K562 (cell line): ENCODE results near the gene STAB1. TPM values are rescaled to one million over a fixed set of nuclear protein-coding genes. Genes with fewer than 3 reads are reported as not detected.

ENCODE experiments used
- ATAC-seq: fragments of 200-7000 bp; cut with Tn5 transposase; 3 replicates; pipeline ENCODE4 v1.9.1; 2020; ENCODE audit warnings: moderate library complexity
- BruUV-seq: library from RNA; stranded (reverse); fragments of 400-500 nt; replicated peaks from 2 replicates; lab custom pipeline; 2021; lab: Mats Ljungman, UMichigan
- CTCF ChIA-PET: fragments of 300-600 bp; formaldehyde crosslinking; extraction: SDS; loops from one replicate; lab custom pipeline; 2021; ENCODE audit warnings: low intra/inter-chr PET ratio; lab: Yijun Ruan, JAX
- POLR2A ChIA-PET: fragments of 300-600, 350-650 bp; sonication (Branson Sonifier 250); formaldehyde crosslinking; extraction: SDS; loops from one replicate; lab custom pipeline; 2021; ENCODE audit warnings: antibody characterized with exemption, inconsistent platforms; lab: Yijun Ruan, JAX
- DNase-seq, 4 experiments: peaks; one replicate each; pipeline versions ENCODE4 v3.0.0 to v3.0.0-alpha.2; 2011 to 2018; ENCODE audit warnings: low spot score in 3 of 4, mixed read lengths in 3 of 4; ENCODE audit errors: extremely low read depth in 1 of 4
- FAIRE-seq: peaks from 2 replicates; lab custom pipeline; 2011; peaks lifted over from hg19 to GRCh38; lab: Jason Lieb, UNC
- H2AFZ ChIP-seq: 2 replicates; pipeline ENCODE4 v1.6.0; 2011; ENCODE audit warnings: low read depth, low read length, control low read depth, inconsistent platforms
- H3K27ac ChIP-seq: fragments of 200-600 bp; 3 replicates; pipeline ENCODE4 v1.8.0; 2011; ENCODE audit warnings: low read depth, mild to moderate bottlenecking, control low read depth, inconsistent platforms, low read length, moderate library complexity, mixed read lengths; ENCODE audit errors: extremely low read depth
- H3K27me3 ChIP-seq, 2 experiments: fragments of 300-600 bp in 1 of 2; 2 replicates in 1 of 2; 3 replicates in 1 of 2; pipeline versions ENCODE4 v1.6.0 to v1.8.0; 2011; ENCODE audit warnings: inconsistent platforms in 2 of 2, low read length in 2 of 2, mild to moderate bottlenecking in 1 of 2, mixed read lengths in 1 of 2, moderate library complexity in 1 of 2; ENCODE audit not compliant: control insufficient read depth in 2 of 2, insufficient read depth in 2 of 2
- H3K36me3 ChIP-seq: fragments of 300-600 bp; 3 replicates; pipeline ENCODE4 v1.8.0; 2011; ENCODE audit warnings: mild to moderate bottlenecking, low read length, inconsistent platforms; ENCODE audit not compliant: control insufficient read depth, insufficient read depth
- H3K4me1 ChIP-seq, 2 experiments: fragments of 200-600 bp in 1 of 2; replicated peaks in 1 of 2; 2 replicates in 1 of 2; 3 replicates in 1 of 2; pipeline versions ENCODE4 v1.5.1 to v1.8.0; 2011; ENCODE audit warnings: inconsistent platforms in 2 of 2, low read length in 2 of 2, mild to moderate bottlenecking in 1 of 2, mixed read lengths in 1 of 2, moderate library complexity in 1 of 2; ENCODE audit not compliant: control insufficient read depth in 2 of 2, insufficient read depth in 2 of 2
- H3K4me2 ChIP-seq: 2 replicates; pipeline ENCODE4 v1.6.1; 2011; ENCODE audit warnings: low read length, control low read depth, inconsistent platforms, mixed read lengths; ENCODE audit not compliant: insufficient read depth
- H3K4me3 ChIP-seq: fragments of 200-600 bp; sonication (generic), shearing (Covaris generic); 2 replicates; pipeline ENCODE4 v1.5.1; 2016; ENCODE audit warnings: control low read depth, inconsistent platforms
- H3K79me2 ChIP-seq: fragments of 200-600 bp; 3 replicates; pipeline ENCODE4 v1.8.0; 2011; ENCODE audit warnings: low read length, inconsistent platforms; ENCODE audit not compliant: control insufficient read depth, insufficient read depth
- H3K9ac ChIP-seq, 2 experiments: 2 replicates each; pipeline versions ENCODE4 v1.6.0 to v1.6.1; 2011; ENCODE audit warnings: low read depth in 2 of 2, low read length in 2 of 2, control low read depth in 1 of 2, inconsistent platforms in 1 of 2, mild to moderate bottlenecking in 1 of 2, mixed read lengths in 1 of 2; ENCODE audit not compliant: insufficient read depth in 1 of 2
- H3K9me1 ChIP-seq: one replicate; pipeline ENCODE4 v1.6.0; 2011; ENCODE audit warnings: inconsistent platforms, mild to moderate bottlenecking, low read length, moderate library complexity; ENCODE audit not compliant: control insufficient read depth, insufficient read depth
- H3K9me3 ChIP-seq: replicated peaks from 2 replicates; pipeline ENCODE4 v1.5.1; 2011; ENCODE audit warnings: low read depth, low read length, inconsistent platforms; ENCODE audit not compliant: control insufficient read depth, insufficient read depth
- H4K20me1 ChIP-seq: replicated peaks from 2 replicates; pipeline ENCODE4 v1.6.1; 2011; ENCODE audit warnings: low read length, inconsistent platforms, mixed read lengths; ENCODE audit not compliant: control insufficient read depth, insufficient read depth
- CBX1 ChIP-seq: sonication (generic); IDR thresholded peaks from 2 replicates; pipeline ENCODE4 v1.6.1; 2016; ENCODE audit warnings: antibody characterized with exemption, low read depth, mild to moderate bottlenecking
- CBX2 ChIP-seq: fragments of 200-600 bp; sonication (generic); IDR thresholded peaks from one replicate; pipeline ENCODE4 v1.6.1; 2012; ENCODE audit warnings: mild to moderate bottlenecking, low read length, inconsistent platforms; ENCODE audit not compliant: insufficient read depth, poor library complexity, severe bottlenecking
- CXXC5 ChIP-seq: fragments of 250-450 bp; sonication (Bioruptor Pico); IDR thresholded peaks from 2 replicates; pipeline ENCODE4 v1.8.0; 2022; ENCODE audit warnings: inconsistent platforms, mild to moderate bottlenecking, moderate library complexity
- E2F5 ChIP-seq: sonication (generic); formaldehyde crosslinking; IDR thresholded peaks from 2 replicates; pipeline ENCODE4 v1.8.0; 2022; ENCODE audit warnings: mild to moderate bottlenecking, missing genetic modification reagents
- GTF2A2 ChIP-seq: IDR thresholded peaks from 2 replicates; pipeline ENCODE4 v1.6.1; 2016; ENCODE audit warnings: mild to moderate bottlenecking, missing genetic modification characterization, missing compliant biosample characterization
- HIVEP1 ChIP-seq: fragments of 250-450 bp; sonication (Bioruptor Pico); IDR thresholded peaks from 2 replicates; pipeline ENCODE4 v1.4.0; 2020; ENCODE audit warnings: mild to moderate bottlenecking
- ID3 ChIP-seq, 2 experiments: fragments of 250-450 bp in 1 of 2; fragments of 450-650 bp in 1 of 2; sonication (Bioruptor Pico) in 1 of 2; IDR thresholded peaks; 2 replicates each; pipeline versions ENCODE4 v1.6.1 to v1.8.0; 2016 to 2021; ENCODE audit warnings: mild to moderate bottlenecking in 2 of 2, moderate library complexity in 2 of 2, missing compliant biosample characterization in 1 of 2, missing genetic modification characterization in 1 of 2
- MCM2 ChIP-seq: fragments of 450-650 bp; IDR thresholded peaks from 2 replicates; pipeline ENCODE4 v1.6.1; 2017; ENCODE audit warnings: low read depth, mild to moderate bottlenecking
- NONO ChIP-seq, 2 experiments: fragments of 200-400 bp in 1 of 2; fragments of 450-650 bp in 1 of 2; formaldehyde crosslinking in 1 of 2; IDR thresholded peaks; 2 replicates each; pipeline ENCODE4 v1.6.1; 2017; ENCODE audit warnings: low read depth in 2 of 2, mild to moderate bottlenecking in 2 of 2, moderate library complexity in 2 of 2, low read length in 1 of 2
- SRSF9 ChIP-seq: fragments of 200-400 bp; formaldehyde crosslinking; IDR thresholded peaks from 2 replicates; pipeline ENCODE4 v1.6.1; 2017; ENCODE audit warnings: low read depth, low read length, borderline replicate concordance
- U2AF1 ChIP-seq: fragments of 200-400 bp; formaldehyde crosslinking; optimal IDR thresholded peaks from 2 replicates; pipeline ENCODE3; 2017; ENCODE audit warnings: mild to moderate bottlenecking, low read depth, low read length, moderate library complexity
- ZNF232 ChIP-seq: sonication (generic); formaldehyde crosslinking; IDR thresholded peaks from 2 replicates; pipeline ENCODE4 v1.8.0; 2022; ENCODE audit warnings: mild to moderate bottlenecking, missing genetic modification reagents
- ZNF347 ChIP-seq: fragments of 450-650 bp; formaldehyde crosslinking; IDR thresholded peaks from 2 replicates; pipeline ENCODE4 v1.4.0; 2020; ENCODE audit warnings: low read depth, mild to moderate bottlenecking, moderate library complexity
- ZNF740 ChIP-seq, 3 experiments: fragments of 200-800 bp in 1 of 3; sonication (Bioruptor generic) in 1 of 3; sonication (generic) in 1 of 3; formaldehyde crosslinking in 1 of 3; IDR thresholded peaks; 2 replicates each; pipeline versions ENCODE4 v1.6.1 to v1.8.0; 2016 to 2022; ENCODE audit warnings: mild to moderate bottlenecking in 2 of 3, missing compliant biosample characterization in 2 of 3, missing genetic modification characterization in 2 of 3, missing genetic modification reagents in 1 of 3
- ZNF780A ChIP-seq: fragments of 250-450 bp; sonication (Bioruptor Pico); IDR thresholded peaks from 2 replicates; pipeline ENCODE4 v1.5.0; 2021; ENCODE audit warnings: mild to moderate bottlenecking
- ZZZ3 ChIP-seq: fragments of 450-650 bp; IDR thresholded peaks from 2 replicates; pipeline ENCODE4 v1.6.1; 2016; ENCODE audit warnings: antibody characterized with exemption, mild to moderate bottlenecking, moderate library complexity
- WGBS: fragments of 100-300 bp; shearing (Covaris generic); methylation state at CpG from one replicate; pipeline ENCODE4 v1.1.6; 2016; ENCODE audit warnings: low coverage, mixed read lengths; ENCODE audit not compliant: insufficient coverage; ENCODE audit errors: missing lambda C conversion rate; 5-methylcytosine and 5-hydroxymethylcytosine counted together
- in situ Hi-C: fragments of 300-500 bp; cut with MboI; formaldehyde crosslinking; loops from 4 replicates; pipeline ENCODE4 v1.15.0; 2018; ENCODE audit warnings: inconsistent platforms, mixed read lengths
- intact Hi-C: fragments of 100-400 bp; cut with micrococcal nuclease; formaldehyde crosslinking; loops from 2 replicates; pipeline ENCODE4 v1.14.2; 2022
- polyA plus RNA-seq, 8 experiments: library from polyadenylated mRNA; depleted of rRNA in 4 of 8; stranded (reverse) in 5 of 8; unstranded in 3 of 8; fragments of >200 nt; fragmentation: Nextera tagmentation in 2 of 8; fragmentation: Illumina TruSeq in 1 of 8; extraction: Ambion mirVana in 2 of 8; extraction: Trizol in 1 of 8; gene quantifications; 2 replicates each; pipeline versions ENCODE4 v1.2.1 to v1.2.3, GENCODE V29; 2011 to 2014; ENCODE audit warnings: inconsistent platforms in 1 of 8, missing spikeins in 1 of 8
- total RNA-seq, 7 experiments: library from RNA; depleted of rRNA in 6 of 7; stranded (reverse); fragments of >200 nt in 6 of 7; fragmentation: Illumina TruSeq in 2 of 7; extraction: Trizol in 2 of 7; gene quantifications; 2 replicates each; pipeline versions ENCODE4 v1.2.1 to v1.2.3, GENCODE V29; 2011 to 2021; ENCODE audit warnings: low replicate concordance in 1 of 7

STAB1 gene
- total and polyA plus RNA-seq, 9 of the 15 experiments (the other 6 are each of a cell fraction or from before 2014, with no cell fraction given), result 0.20 to 3.9 (median 1.2) TPM

GRCh38 chr3:52503788-52504424 lies 8.8 kb downstream of the STAB1 start (continued):
- TF ChIP-seq ZNF740 (CRISPR knock-in tag; IDR thresholded peaks at IDR 0.05) (peak; percentile 86), ZNF740 (tag; IDR thresholded peaks at IDR 0.05) (0 out of 4 replicates have a peak, but pooled peaks of 1 of the 2 experiments have one; percentile 50), U2AF1 (no peak)

DNA sequence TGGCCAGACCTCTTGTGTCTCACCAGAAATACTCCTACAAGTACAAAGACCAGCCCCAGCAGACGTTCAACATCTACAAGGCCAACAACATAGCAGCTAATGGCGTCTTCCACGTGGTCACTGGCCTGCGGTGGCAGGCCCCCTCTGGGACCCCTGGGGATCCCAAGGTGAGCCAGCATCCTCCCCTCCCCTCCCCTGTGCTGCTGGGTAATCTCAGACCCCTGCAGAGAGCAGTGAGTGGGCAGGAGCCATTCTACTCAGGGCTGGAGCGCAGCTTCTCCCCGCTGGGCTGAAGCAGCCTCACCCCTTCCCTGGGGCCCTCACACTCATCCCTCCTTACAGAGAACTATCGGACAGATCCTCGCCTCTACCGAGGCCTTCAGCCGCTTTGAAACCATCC lies 9.8 kb downstream of the STAB1 start:
- Histone ChIP-seq H4K20me1 (no peaks in the 10 kb centered on the region), H3K9ac (peak overlapping the region in 1 of 2 experiments; percentile 64; a peak in 2 of 4 replicates), H3K9me3 (no peaks in the 10 kb centered on the region), H3K27ac (no peak overlapping the region), H3K36me3 (no peaks in the 10 kb centered on the region), H3K27me3 (peaks cover 0 to 5% of the 10 kb centered on the region in 2 experiments; a peak in 1 of 5 replicates), H3K4me2 (no peak overlapping the region), H3K79me2 (no peaks in the 10 kb centered on the region), H3K4me1 (peaks cover 0 to 46% of the 10 kb centered on the region in 2 experiments; a peak in 2 of 5 replicates), H3K9me1 (no peaks in the 10 kb centered on the region), H2AFZ (no peak overlapping the region), H3K4me3 (no peak overlapping the region)
- 7% methylated on average over 5 of the region's 10 CpGs for WGBS
- POLR2A ChIA-PET, result interaction anchor here (0.6 to 1.5 kb wide), 5 partner anchors 11 to 80 kb away, joined by 3 to 5 read pairs (median 4); no protein-coding TSS in a partner anchor
- FAIRE-seq (no peak), DNase-seq (no peak), ATAC-seq (no peak)
- intact Hi-C loops, result no loop called here
- BruUV-seq, result no TSS peak
- in situ Hi-C loops, result no loop called here
- CTCF ChIA-PET, result no interaction called here
- TF ChIP-seq ZZZ3, result no peak
- no peak for TF ChIP-seq ZNF232 (CRISPR knock-in tag)
- no peak for TF ChIP-seq SRSF9
- no peak for TF ChIP-seq HIVEP1 (CRISPR knock-in tag)
- TF ChIP-seq ID3 (CRISPR knock-in tag; IDR thresholded peaks at IDR 0.05), result no peak
- TF ChIP-seq ID3 (tag; IDR thresholded peaks at IDR 0.05), result no peak
- TF ChIP-seq CBX2, result no peak
- no peak for TF ChIP-seq CBX1
- no peak for TF ChIP-seq ZNF347 (CRISPR knock-in tag)
- no peak for TF ChIP-seq E2F5 (CRISPR knock-in tag)
- TF ChIP-seq MCM2, result no peak
- no peak for TF ChIP-seq ZNF780A (CRISPR knock-in tag)
- no peak for TF ChIP-seq CXXC5 (CRISPR knock-in tag)
- TF ChIP-seq NONO (IDR thresholded peaks at IDR 0.05; ENCODE audit: low read depth in 2 of 2, low read length in 1 of 2), result no peak
- no peak for TF ChIP-seq GTF2A2 (tag)
